ENCODE data around the gene PLCL2. TPM values are rescaled to one million over a fixed set of nuclear protein-coding genes. Genes with fewer than 3 reads are reported as not detected.

Gene PLCL2
- total RNA-seq, 1 donor from 2014 or later, result 26.4 TPM

GRCh38 chr3:17040322-17040989 lies 155.7 kb downstream of the PLCL2 start:
- no peak overlapping the region for H3K27ac Mint-ChIP-seq
- H4K20me1 ChIP-seq (ENCODE audit: low read depth), result no peaks in the 10 kb centered on the region
- DNase-seq (ENCODE audit: low spot score), result no peak
- H3K9me3 Mint-ChIP-seq, result no peaks in the 10 kb centered on the region
- peaks cover 4% of the 10 kb centered on the region for H3K36me3 ChIP-seq
- H3K4me3 ChIP-seq, result no peak overlapping the region
- no peaks in the 10 kb centered on the region for H3K27me3 Mint-ChIP-seq (ENCODE audit: insufficient read depth, low read depth)
- H3F3A ChIP-seq (ENCODE audit: low read depth), result peaks cover 3% of the 10 kb centered on the region
- H3K4me2 ChIP-seq, result no peak overlapping the region
- H2AFZ ChIP-seq (replicated peaks), result no peak overlapping the region
- H3K4me1 Mint-ChIP-seq, result no peaks in the 10 kb centered on the region
- no peak overlapping the region for H3K4me3 Mint-ChIP-seq
- H3K27ac ChIP-seq, result no peak overlapping the region
- H3K27me3 ChIP-seq, result no peaks in the 10 kb centered on the region
- H3K4me1 ChIP-seq, result peaks cover 4% of the 10 kb centered on the region
- no peak for TF ChIP-seq EZH2 (IDR thresholded peaks at IDR 0.05)
- no peak overlapping the region for H3K9ac ChIP-seq
- no peaks in the 10 kb centered on the region for H3K36me3 Mint-ChIP-seq
- H3K9me3 ChIP-seq (ENCODE audit: low read depth), result no peaks in the 10 kb centered on the region
- H3K79me2 ChIP-seq (ENCODE audit: low read depth), result no peaks in the 10 kb centered on the region

GRCh38 chr3:17040990-17041377 lies 156.2 kb downstream of the PLCL2 start:
- Histone ChIP-seq H3K27ac (no peak overlapping the region), H3K9me3 (ENCODE audit: low read depth) (no peaks in the 10 kb centered on the region), H4K20me1 (ENCODE audit: low read depth) (no peaks in the 10 kb centered on the region), H2AFZ (replicated peaks) (no peak overlapping the region), H3K4me2 (no peak overlapping the region), H3F3A (ENCODE audit: low read depth) (peaks cover 5% of the 10 kb centered on the region), H3K27me3 (no peaks in the 10 kb centered on the region), H3K9ac (no peak overlapping the region), H3K4me3 (no peak overlapping the region), H3K4me1 (peaks cover 4% of the 10 kb centered on the region), H3K79me2 (ENCODE audit: low read depth) (no peaks in the 10 kb centered on the region), H3K36me3 (peaks cover 4% of the 10 kb centered on the region)
- Mint-ChIP-seq H3K4me1 (no peaks in the 10 kb centered on the region), H3K27ac (no peak overlapping the region), H3K4me3 (no peak overlapping the region), H3K9me3 (no peaks in the 10 kb centered on the region), H3K36me3 (no peaks in the 10 kb centered on the region), H3K27me3 (ENCODE audit: insufficient read depth, low read depth) (no peaks in the 10 kb centered on the region)
- no peak for DNase-seq (ENCODE audit: low spot score)
- no peak for TF ChIP-seq EZH2 (IDR thresholded peaks at IDR 0.05)
- TF ChIP-seq CTCF (IDR thresholded peaks at IDR 0.05), result no peak
- no peak for TF ChIP-seq EZH2phosphoT487 (IDR thresholded peaks at IDR 0.05)

- Mint-ChIP-seq H3K27ac (no peak overlapping the region), H3K27me3 (ENCODE audit: insufficient read depth, low read depth) (peaks cover 2% of the 10 kb centered on the region), H3K9me3 (peaks cover 3% of the 10 kb centered on the region), H3K4me1 (peaks cover 14% of the 10 kb centered on the region), H3K4me3 (no peak overlapping the region), H3K36me3 (no peaks in the 10 kb centered on the region)
- no peak overlapping the region for H3K9ac ChIP-seq
- no peaks in the 10 kb centered on the region for H4K20me1 ChIP-seq (ENCODE audit: low read depth)
- H3K9me3 ChIP-seq (ENCODE audit: low read depth), result no peaks in the 10 kb centered on the region
- peaks cover 4% of the 10 kb centered on the region for H3K36me3 ChIP-seq
- H3F3A ChIP-seq (ENCODE audit: low read depth), result peaks cover 15% of the 10 kb centered on the region
- peaks cover 24% of the 10 kb centered on the region for H3K4me1 ChIP-seq
- H3K4me2 ChIP-seq, result no peak overlapping the region
- TF ChIP-seq CTCF (IDR thresholded peaks at IDR 0.05) (no peak), EZH2phosphoT487 (IDR thresholded peaks at IDR 0.05) (no peak), EZH2 (IDR thresholded peaks at IDR 0.05) (no peak)
- no peak overlapping the region for H3K27ac ChIP-seq
- H2AFZ ChIP-seq (replicated peaks), result no peak overlapping the region
- no peaks in the 10 kb centered on the region for H3K27me3 ChIP-seq
- no peak overlapping the region for H3K4me3 ChIP-seq
- H3K79me2 ChIP-seq (ENCODE audit: low read depth), result no peaks in the 10 kb centered on the region
- DNase-seq (ENCODE audit: low spot score), result no peak
These were observed 160.1 kb downstream of the PLCL2 start for GRCh38 chr3:17044855-17045254.

- H3K9me3 ChIP-seq (ENCODE audit: low read depth), result no peaks in the 10 kb centered on the region
- H3K27ac ChIP-seq, result no peak overlapping the region
- H3K4me3 ChIP-seq, result no peak overlapping the region
- Mint-ChIP-seq H3K27me3 (ENCODE audit: insufficient read depth, low read depth) (peaks cover 2% of the 10 kb centered on the region), H3K4me1 (peaks cover 14% of the 10 kb centered on the region), H3K36me3 (no peaks in the 10 kb centered on the region), H3K27ac (no peak overlapping the region), H3K4me3 (no peak overlapping the region), H3K9me3 (peaks cover 3% of the 10 kb centered on the region)
- no peak overlapping the region for H3K4me2 ChIP-seq
- no peaks in the 10 kb centered on the region for H3K79me2 ChIP-seq (ENCODE audit: low read depth)
- H3K9ac ChIP-seq, result no peak overlapping the region
- no peaks in the 10 kb centered on the region for H3K27me3 ChIP-seq
- TF ChIP-seq CTCF (IDR thresholded peaks at IDR 0.05), result no peak
- H3K4me1 ChIP-seq, result peaks cover 24% of the 10 kb centered on the region
- H2AFZ ChIP-seq (replicated peaks), result no peak overlapping the region
- H3K36me3 ChIP-seq, result peaks cover 4% of the 10 kb centered on the region
- no peaks in the 10 kb centered on the region for H4K20me1 ChIP-seq (ENCODE audit: low read depth)
- H3F3A ChIP-seq (ENCODE audit: low read depth), result peaks cover 15% of the 10 kb centered on the region
- no peak for DNase-seq (ENCODE audit: low spot score)
These were observed 160.9 kb downstream of the PLCL2 start for GRCh38 chr3:17045705-17046104.
